GM23338 (cell line): Measurements from ENCODE around the gene POU5F2. TPM values are rescaled to one million over a fixed set of nuclear protein-coding genes. Genes with fewer than 3 reads are reported as not detected.

Experiments
- ATAC-seq: fragments of 200-7000 bp; cut with Tn5 transposase; 3 replicates; pipeline ENCODE4 v1.9.1; 2020
- DNase-seq: peaks from one replicate; pipeline ENCODE4 v3.0.0-alpha.2; 2015; ENCODE audit warnings: low spot score
- H2AFZ ChIP-seq: fragments of 200-600 bp; sonication (generic); 2 replicates; pipeline ENCODE4 v1.8.0; 2016; ENCODE audit warnings: antibody characterized with exemption, mild to moderate bottlenecking, moderate library complexity
- H3F3A ChIP-seq: fragments of 200-600 bp; sonication (generic); replicated peaks from 2 replicates; pipeline ENCODE4 v1.8.0; 2017; ENCODE audit warnings: antibody characterized with exemption, mixed run types, low read depth
- H3K27ac ChIP-seq: fragments of 200-600 bp; sonication (generic); 2 replicates; pipeline ENCODE4 v1.6.1; 2016; ENCODE audit warnings: low read depth
- H3K27me3 ChIP-seq: fragments of 200-600 bp; sonication (generic); 2 replicates; pipeline ENCODE4 v1.8.0; 2016; ENCODE audit warnings: mild to moderate bottlenecking, mixed run types, moderate library complexity; ENCODE audit not compliant: insufficient read depth
- H3K36me3 ChIP-seq: fragments of 200-600 bp; sonication (generic); 2 replicates; pipeline ENCODE4 v1.8.0; 2016; ENCODE audit warnings: mild to moderate bottlenecking; ENCODE audit not compliant: insufficient read depth
- H3K4me1 ChIP-seq: fragments of 200-600 bp; sonication (generic); 2 replicates; pipeline ENCODE4 v1.8.0; 2016; ENCODE audit warnings: mild to moderate bottlenecking, moderate library complexity; ENCODE audit not compliant: insufficient read depth
- H3K4me2 ChIP-seq: fragments of 200-600 bp; sonication (generic); 2 replicates; pipeline ENCODE4 v1.7.1; 2017; ENCODE audit warnings: mixed run types
- H3K4me3 ChIP-seq: fragments of 200-600 bp; sonication (generic); 2 replicates; pipeline ENCODE4 v1.6.1; 2016; ENCODE audit warnings: mixed run types
- H3K79me2 ChIP-seq: fragments of 200-600 bp; sonication (generic); replicated peaks from 2 replicates; pipeline ENCODE4 v1.8.0; 2017; ENCODE audit warnings: mild to moderate bottlenecking; ENCODE audit not compliant: insufficient read depth
- H3K9me2 ChIP-seq: fragments of 200-600 bp; sonication (generic); 2 replicates; pipeline ENCODE4 v1.8.0; 2017; ENCODE audit not compliant: insufficient read depth
- H4K20me1 ChIP-seq: fragments of 200-600 bp; sonication (generic); replicated peaks from 2 replicates; pipeline ENCODE4 v1.8.0; 2017; ENCODE audit warnings: mild to moderate bottlenecking; ENCODE audit not compliant: insufficient read depth
- H3K27ac Mint-ChIP-seq: 2 replicates; pipeline ENCODE4 v1.8.0; 2020; ENCODE audit warnings: inconsistent platforms, mild to moderate bottlenecking, moderate library complexity, mixed read lengths
- H3K27me3 Mint-ChIP-seq: 3 replicates; pipeline ENCODE4 v1.8.0; 2022; ENCODE audit warnings: low read depth, mild to moderate bottlenecking, moderate library complexity, mixed read lengths, inconsistent platforms; ENCODE audit not compliant: insufficient read depth, poor library complexity
- H3K36me3 Mint-ChIP-seq: 3 replicates; pipeline ENCODE4 v1.8.0; 2021; ENCODE audit warnings: low read depth, mild to moderate bottlenecking, inconsistent platforms, moderate library complexity, mixed read lengths
- H3K4me1 Mint-ChIP-seq: 3 replicates; pipeline ENCODE4 v1.8.0; 2020; ENCODE audit warnings: mild to moderate bottlenecking, inconsistent platforms, mixed read lengths
- H3K4me3 Mint-ChIP-seq: 3 replicates; pipeline ENCODE4 v1.8.0; 2021; ENCODE audit warnings: moderate library complexity, mild to moderate bottlenecking, inconsistent platforms, mixed read lengths
- H3K9me3 Mint-ChIP-seq: 3 replicates; pipeline ENCODE4 v1.8.0; 2020; ENCODE audit warnings: moderate library complexity, mild to moderate bottlenecking, inconsistent platforms, mixed read lengths
- CREB1 ChIP-seq: fragments of 250-450 bp; sonication (Bioruptor Pico); IDR thresholded peaks from 2 replicates; pipeline ENCODE4 v1.5.0; 2020; ENCODE audit warnings: low read depth, mild to moderate bottlenecking, moderate library complexity
- CTCF ChIP-seq, 2 experiments: fragments of 200-600 bp in 1 of 2; sonication (generic) in 1 of 2; conservative IDR thresholded peaks; 2 replicates each; pipeline versions ENCODE4 v1.5.1 to v1.6.1; 2016 to 2017; ENCODE audit warnings: antibody characterized with exemption in 2 of 2, low read depth in 2 of 2, mild to moderate bottlenecking in 2 of 2, moderate library complexity in 1 of 2
- EZH2phosphoT487 ChIP-seq: fragments of 200-600 bp; sonication (generic); IDR thresholded peaks from one replicate; pipeline ENCODE4 v1.8.1; 2018; ENCODE audit warnings: antibody characterized with exemption; ENCODE audit not compliant: unreplicated experiment
- JUNB ChIP-seq: IDR thresholded peaks from one replicate; pipeline ENCODE4 v1.6.1; 2016; ENCODE audit warnings: antibody characterized with exemption; ENCODE audit not compliant: unreplicated experiment
- NANOG ChIP-seq: IDR thresholded peaks from 2 replicates; pipeline ENCODE4 v1.6.1; 2016; ENCODE audit warnings: antibody characterized with exemption, borderline replicate concordance
- POLR2AphosphoS5 ChIP-seq: IDR thresholded peaks from 2 replicates; pipeline ENCODE4 v1.6.1; 2016; ENCODE audit warnings: antibody characterized with exemption, low read depth
- REST ChIP-seq: IDR thresholded peaks from one replicate; pipeline ENCODE4 v1.6.1; 2018; ENCODE audit warnings: antibody characterized with exemption; ENCODE audit not compliant: unreplicated experiment
- STAT1 ChIP-seq: IDR thresholded peaks from one replicate; pipeline ENCODE4 v1.6.1; 2016; ENCODE audit warnings: antibody characterized with exemption; ENCODE audit not compliant: unreplicated experiment
- ZNF114 ChIP-seq: fragments of 250-450 bp; sonication (Bioruptor Pico); IDR thresholded peaks from 2 replicates; pipeline ENCODE4 v1.5.0; 2020; ENCODE audit warnings: mild to moderate bottlenecking, moderate library complexity
- ZNF331 ChIP-seq: fragments of 250-450 bp; sonication (Bioruptor Pico); IDR thresholded peaks from 2 replicates; pipeline ENCODE4 v1.5.0; 2020; ENCODE audit warnings: low read depth, mild to moderate bottlenecking, moderate library complexity
- polyA plus RNA-seq: library from polyadenylated mRNA; unstranded; fragments of >200 nt; fragmentation: Nextera tagmentation; extraction: Ambion mirVana; gene quantifications from 2 replicates; pipeline ENCODE4 v1.2.1, GENCODE V29; 2016
- total RNA-seq: library from RNA; depleted of rRNA; stranded (reverse); fragments of >200 nt; shearing (Covaris generic); gene quantifications from 2 replicates; pipeline ENCODE4 v1.2.3, GENCODE V29; 2014

POU5F2 gene
- total and polyA plus RNA-seq, 2 experiments from 2014 or later = 0.11 to 0.76 TPM

GRCh38 chr5:93724791-93725190 lies 16.6 kb downstream of the POU5F2 start (continued):
- TF ChIP-seq CTCF (conservative IDR thresholded peaks at IDR 0.05; ENCODE audit: low read depth in 2 of 2) (no peak), ZNF331 (CRISPR knock-in tag) (no peak), CREB1 (CRISPR knock-in tag) (no peak), JUNB (no peak), POLR2AphosphoS5 (no peak), REST (no peak)

GRCh38 chr5:93723681-93724080 lies 17.7 kb downstream of the POU5F2 start:
- Histone ChIP-seq H2AFZ (no peak overlapping the region), H3K36me3 (no peaks in the 10 kb centered on the region), H3K4me1 (peaks cover 26% of the 10 kb centered on the region), H3K9me2 (no peaks in the 10 kb centered on the region), H3K27ac (no peak overlapping the region), H3K4me2 (0 out of 2 replicates have a peak overlapping the region, but pooled peaks have one; percentile 6), H3K79me2 (no peaks in the 10 kb centered on the region), H3K4me3 (no peak overlapping the region), H3F3A (no peaks in the 10 kb centered on the region), H4K20me1 (no peaks in the 10 kb centered on the region), H3K27me3 (no peaks in the 10 kb centered on the region)
- H3K27ac Mint-ChIP-seq = no peak overlapping the region
- DNase-seq (no peak), ATAC-seq (no peak)
- no peaks in the 10 kb centered on the region for H3K9me3 Mint-ChIP-seq
- no peaks in the 10 kb centered on the region for H3K36me3 Mint-ChIP-seq
- no peak overlapping the region for H3K4me3 Mint-ChIP-seq
- no peaks in the 10 kb centered on the region for H3K27me3 Mint-ChIP-seq
- peaks cover 43% of the 10 kb centered on the region for H3K4me1 Mint-ChIP-seq
- TF ChIP-seq NANOG (no peak), STAT1 (no peak), ZNF331 (CRISPR knock-in tag) (no peak), EZH2phosphoT487 (no peak), CREB1 (CRISPR knock-in tag) (no peak), REST (no peak), CTCF (conservative IDR thresholded peaks at IDR 0.05; ENCODE audit: low read depth in 2 of 2) (no peak), ZNF114 (CRISPR knock-in tag) (no peak)
